ENCODE measurements around the gene ADAMTSL5.

The ADAMTSL5 gene

DNA sequence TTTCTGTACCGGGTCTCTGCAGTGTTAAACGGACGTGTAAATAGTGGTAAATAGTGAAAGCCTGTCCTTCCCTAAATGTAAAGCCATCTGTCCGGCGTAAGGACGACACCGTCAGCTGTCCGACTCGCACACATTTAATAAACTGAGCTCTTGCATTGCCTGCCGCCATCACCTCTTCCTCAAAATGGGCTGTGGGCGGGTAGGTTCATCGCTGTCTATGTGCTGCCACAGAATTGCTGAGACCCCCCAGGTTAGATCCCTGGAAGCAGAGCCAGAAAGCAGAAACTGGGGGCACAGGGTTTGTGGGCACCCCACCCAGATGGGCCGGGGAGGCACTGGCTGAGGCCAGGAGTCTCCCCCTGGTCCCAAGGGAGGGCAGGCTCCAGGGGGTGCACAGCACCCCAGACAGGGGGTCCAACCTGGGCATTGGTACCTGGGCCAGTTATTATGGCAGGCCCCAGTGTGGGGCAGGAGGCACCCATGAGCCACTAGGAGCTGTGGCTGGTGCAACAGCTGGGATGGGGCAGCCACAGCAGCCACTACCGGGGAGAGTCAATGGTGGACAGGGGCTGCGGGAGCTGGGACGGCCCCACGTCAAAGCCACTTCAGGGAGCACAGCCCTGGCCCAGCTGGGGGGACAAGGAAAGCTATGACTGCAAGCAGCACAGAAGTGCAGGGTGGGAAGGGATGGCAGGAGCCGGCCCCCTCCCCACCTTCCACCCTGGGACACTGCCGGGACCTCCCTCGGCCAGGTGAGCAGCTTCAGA is 39.6 kb downstream of the ADAMTSL5 start:
- Mint-ChIP-seq H3K4me3 (no peak overlapping the region), H3K27me3 (no peaks in the 10 kb centered on the region), H3K9me3 (ENCODE audit: low read depth) (no peaks in the 10 kb centered on the region), H3K27ac (no peak overlapping the region), H3K36me3 (no peaks in the 10 kb centered on the region), H3K4me1 (ENCODE audit: low read depth) (peaks cover 15% of the 10 kb centered on the region)

DNA sequence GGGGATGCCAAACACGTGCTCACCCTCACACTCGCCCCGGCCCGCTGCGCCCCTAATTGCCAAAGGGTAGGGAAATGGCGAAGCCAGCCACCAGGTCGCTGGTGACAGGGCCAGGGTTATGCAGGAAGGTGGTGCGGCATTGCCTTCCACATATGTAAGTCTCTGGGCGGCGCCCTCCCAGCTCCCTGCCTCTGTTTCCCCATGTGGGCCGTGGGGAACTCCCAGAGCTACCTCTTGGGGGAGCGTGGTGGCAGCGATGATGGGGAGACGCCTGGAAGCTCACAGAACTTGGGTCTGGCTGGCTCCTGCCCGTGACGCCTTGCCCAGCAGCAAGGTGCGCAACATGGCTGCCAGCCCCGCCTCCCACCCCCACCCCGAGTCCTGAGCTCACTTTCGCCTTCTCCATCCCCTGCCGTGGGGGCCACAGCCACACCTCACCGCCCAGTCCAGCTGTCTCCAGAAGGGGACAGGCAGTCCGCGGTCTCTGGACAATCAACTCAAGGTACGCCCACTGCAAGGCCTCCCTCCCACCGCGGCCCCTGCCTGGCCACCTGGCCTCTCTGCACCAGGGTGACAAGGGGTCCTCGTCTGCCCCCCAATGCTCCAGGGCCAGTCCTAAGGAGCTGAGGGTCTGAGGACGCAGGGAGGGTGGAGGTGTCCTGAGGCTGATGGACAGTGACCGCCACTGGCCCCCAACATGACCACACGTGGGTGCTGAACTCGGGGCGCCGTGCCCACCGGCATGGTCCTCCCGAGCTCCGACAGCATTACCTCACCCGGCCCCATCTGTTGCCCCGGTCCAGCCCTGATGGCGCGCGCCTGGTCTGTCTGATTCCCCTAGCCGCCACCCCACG is 40.4 kb downstream of the ADAMTSL5 start:
- H3K27me3 Mint-ChIP-seq, result no peaks in the 10 kb centered on the region
- no peaks in the 10 kb centered on the region for H3K9me3 Mint-ChIP-seq (ENCODE audit: low read depth)
- H3K4me1 Mint-ChIP-seq (ENCODE audit: low read depth), result peaks cover 14% of the 10 kb centered on the region
- H3K4me3 Mint-ChIP-seq, result no peak overlapping the region
- H3K27ac Mint-ChIP-seq, result no peak overlapping the region
- H3K36me3 Mint-ChIP-seq, result no peaks in the 10 kb centered on the region

DNA sequence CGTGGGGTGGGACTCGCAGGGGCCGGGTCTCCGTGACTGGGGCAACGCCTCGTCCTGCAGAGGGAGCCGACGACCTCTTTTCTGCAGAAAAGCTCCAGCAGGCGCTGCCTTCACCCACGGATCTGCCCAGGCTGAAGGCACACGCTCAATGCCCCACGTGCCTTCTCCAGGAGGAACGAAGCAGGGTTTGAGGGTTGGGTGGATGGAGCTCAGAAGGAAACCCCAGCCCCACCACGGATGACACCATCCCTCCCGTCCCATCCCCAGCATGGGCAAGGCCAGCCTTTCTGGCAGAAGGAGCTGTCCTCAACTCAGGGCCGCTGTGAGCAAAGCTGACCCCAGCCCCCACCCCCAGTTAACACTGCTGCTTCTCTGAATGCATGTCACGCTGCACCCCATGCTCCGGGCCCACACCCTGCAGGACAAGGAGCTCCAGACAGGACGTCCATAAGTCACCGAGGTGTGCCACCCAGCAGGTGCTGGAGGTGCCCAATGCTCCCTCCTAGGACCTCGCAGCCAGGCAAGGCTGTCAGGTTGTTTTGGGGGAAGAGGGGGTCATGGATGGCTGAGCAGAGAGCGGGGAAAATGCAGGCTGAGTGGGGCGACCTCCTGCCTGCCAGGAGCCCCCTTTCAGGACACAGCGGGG is 41.2 kb downstream of the ADAMTSL5 start:
- H3K36me3 Mint-ChIP-seq, result no peaks in the 10 kb centered on the region
- no peak overlapping the region for H3K4me3 Mint-ChIP-seq
- H3K27me3 Mint-ChIP-seq, result no peaks in the 10 kb centered on the region
- H3K27ac Mint-ChIP-seq, result no peak overlapping the region
- H3K9me3 Mint-ChIP-seq (ENCODE audit: low read depth), result no peaks in the 10 kb centered on the region
- H3K4me1 Mint-ChIP-seq (ENCODE audit: low read depth), result peaks cover 10% of the 10 kb centered on the region

DNA sequence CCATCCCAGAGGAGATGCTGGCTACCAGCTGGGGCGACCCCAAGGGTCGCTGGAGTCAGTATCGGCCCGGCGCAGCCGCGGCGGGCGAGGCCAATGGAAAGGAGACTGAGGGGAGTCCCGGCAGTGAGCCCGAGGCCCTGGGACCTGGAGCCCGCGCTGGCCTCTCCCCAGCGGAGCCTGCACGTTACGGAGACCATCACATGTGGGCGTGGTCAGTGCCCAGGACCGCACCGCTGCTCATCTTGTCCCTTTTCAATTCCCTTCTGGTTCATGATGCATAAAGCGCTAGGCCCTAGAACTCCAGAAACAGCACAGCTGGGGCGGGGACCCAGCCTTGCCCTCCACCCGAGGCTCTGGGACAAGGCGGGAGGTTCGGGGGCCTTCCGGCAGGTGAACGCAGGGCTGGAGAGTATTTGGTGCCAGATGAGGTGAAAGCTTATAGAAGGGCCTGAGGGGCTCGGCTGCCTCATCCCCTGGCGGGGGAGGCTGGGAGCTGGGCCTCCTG is 41.8 kb downstream of the ADAMTSL5 start:
- peak overlapping the region; percentile 59 for H3K4me3 Mint-ChIP-seq
- H3K9me3 Mint-ChIP-seq (ENCODE audit: low read depth), result no peaks in the 10 kb centered on the region
- no peaks in the 10 kb centered on the region for H3K36me3 Mint-ChIP-seq
- H3K27me3 Mint-ChIP-seq, result no peaks in the 10 kb centered on the region
- peaks cover 10% of the 10 kb centered on the region for H3K4me1 Mint-ChIP-seq (ENCODE audit: low read depth)
- H3K27ac Mint-ChIP-seq, result no peak overlapping the region

DNA sequence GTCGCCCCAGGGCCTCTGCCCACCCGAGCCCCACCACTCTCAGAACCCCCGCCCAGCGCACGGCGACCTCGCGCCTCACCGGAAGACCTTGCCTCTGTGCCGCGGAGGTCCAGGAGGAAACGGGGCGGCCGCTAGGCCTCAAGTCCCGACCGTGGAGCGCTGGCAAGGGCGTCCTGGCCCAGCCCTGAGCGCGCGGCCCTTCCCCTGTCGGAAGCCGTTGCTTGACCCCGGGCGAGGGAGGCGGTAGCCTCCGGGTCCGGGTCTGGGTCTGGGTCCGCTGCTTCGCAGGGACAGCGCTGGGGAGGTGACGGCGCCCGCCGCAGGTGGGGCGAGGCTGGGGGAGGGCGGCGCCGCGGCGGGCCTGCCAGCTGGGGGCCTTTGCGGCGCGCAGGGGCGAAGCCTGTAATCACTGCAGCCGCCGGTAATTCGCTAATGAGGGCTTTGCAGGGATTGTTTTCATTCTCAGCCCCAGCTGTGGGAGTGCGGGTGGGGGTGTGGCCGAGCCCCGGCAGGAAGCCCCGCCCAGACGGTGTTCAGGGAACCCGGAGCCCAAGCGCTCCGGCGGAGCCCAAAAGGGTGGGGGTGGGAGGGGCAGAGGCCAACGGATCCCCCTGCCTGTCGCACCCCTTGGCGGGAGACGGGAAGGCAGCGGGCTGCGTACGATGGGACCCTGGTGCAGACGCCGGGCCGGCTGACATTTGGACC is 42.4 kb downstream of the ADAMTSL5 start:
- H3K36me3 Mint-ChIP-seq, result no peaks in the 10 kb centered on the region
- H3K4me1 Mint-ChIP-seq (ENCODE audit: low read depth), result peaks cover 10% of the 10 kb centered on the region
- no peaks in the 10 kb centered on the region for H3K27me3 Mint-ChIP-seq
- no peak overlapping the region for H3K27ac Mint-ChIP-seq
- H3K9me3 Mint-ChIP-seq (ENCODE audit: low read depth), result no peaks in the 10 kb centered on the region
- peak overlapping the region; percentile 73 for H3K4me3 Mint-ChIP-seq

DNA sequence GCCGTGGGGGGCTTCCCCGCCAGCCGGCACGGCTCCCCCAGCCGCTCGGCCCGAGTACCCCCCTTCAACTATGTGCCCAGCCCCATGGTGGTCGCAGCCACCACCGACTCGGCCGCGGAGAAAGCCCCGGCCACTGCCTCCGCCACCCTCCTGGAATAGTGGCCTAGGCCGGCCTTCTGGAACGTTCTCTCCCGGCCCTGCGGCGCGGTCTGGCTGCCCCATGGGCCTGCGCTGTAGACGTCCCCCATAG is 42.8 kb downstream of the ADAMTSL5 start:
- Mint-ChIP-seq H3K36me3 (no peaks in the 10 kb centered on the region), H3K27me3 (no peaks in the 10 kb centered on the region), H3K4me1 (ENCODE audit: low read depth) (peaks cover 10% of the 10 kb centered on the region), H3K27ac (no peak overlapping the region), H3K4me3 (peak overlapping the region; percentile 73), H3K9me3 (ENCODE audit: low read depth) (no peaks in the 10 kb centered on the region)

DNA sequence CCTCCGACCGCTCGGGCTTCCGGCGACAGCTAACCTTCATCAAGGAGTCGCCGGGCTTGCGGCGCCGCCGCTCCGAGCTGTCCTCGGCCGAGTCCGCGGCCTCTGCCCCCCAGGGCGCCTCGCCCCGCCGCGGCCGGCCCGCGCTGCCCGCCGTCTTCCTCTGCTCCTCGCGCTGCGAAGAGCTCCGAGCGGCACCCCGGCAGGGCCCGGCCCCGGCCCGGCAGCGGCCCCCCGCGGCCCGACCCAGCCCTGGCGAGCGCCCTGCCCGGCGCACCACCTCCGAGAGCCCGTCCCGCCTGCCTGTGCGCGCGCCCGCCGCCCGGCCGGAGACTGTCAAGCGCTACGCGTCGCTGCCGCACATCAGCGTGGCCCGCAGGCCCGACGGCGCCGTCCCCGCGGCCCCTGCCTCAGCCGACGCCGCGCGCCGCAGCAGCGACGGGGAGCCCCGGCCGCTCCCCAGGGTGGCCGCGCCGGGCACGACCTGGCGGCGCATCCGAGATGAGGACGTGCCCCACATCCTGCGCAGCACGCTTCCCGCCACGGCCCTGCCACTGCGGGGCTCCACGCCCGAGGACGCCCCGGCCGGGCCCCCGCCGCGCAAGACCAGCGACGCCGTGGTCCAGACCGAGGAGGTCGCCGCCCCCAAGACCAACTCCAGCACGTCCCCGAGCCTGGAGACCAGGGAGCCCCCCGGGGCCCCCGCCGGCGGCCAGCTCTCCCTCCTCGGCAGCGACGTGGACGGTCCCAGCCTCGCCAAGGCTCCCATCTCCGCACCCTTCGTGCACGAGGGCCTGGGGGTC is 43.4 kb downstream of the ADAMTSL5 start:
- Mint-ChIP-seq H3K4me1 (ENCODE audit: low read depth) (peaks cover 10% of the 10 kb centered on the region), H3K9me3 (ENCODE audit: low read depth) (no peaks in the 10 kb centered on the region), H3K27me3 (no peaks in the 10 kb centered on the region), H3K27ac (no peak overlapping the region), H3K36me3 (no peaks in the 10 kb centered on the region), H3K4me3 (peak overlapping the region; percentile 73)

DNA sequence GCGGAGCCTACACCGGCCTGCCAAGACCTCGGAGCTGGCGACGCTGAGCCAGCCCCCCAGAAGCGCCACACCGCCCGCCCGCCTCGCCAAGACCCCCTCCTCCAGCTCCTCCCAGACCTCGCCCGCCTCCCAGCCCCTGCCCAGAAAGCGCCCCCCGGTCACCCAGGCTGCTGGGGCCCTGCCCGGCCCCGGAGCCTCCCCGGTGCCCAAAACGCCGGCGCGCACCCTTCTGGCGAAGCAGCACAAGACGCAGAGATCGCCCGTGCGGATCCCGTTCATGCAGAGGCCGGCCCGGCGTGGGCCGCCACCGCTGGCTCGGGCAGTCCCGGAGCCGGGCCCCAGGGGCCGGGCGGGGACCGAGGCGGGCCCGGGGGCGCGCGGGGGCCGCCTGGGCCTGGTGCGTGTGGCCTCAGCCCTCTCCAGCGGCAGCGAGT is 44.0 kb downstream of the ADAMTSL5 start:
- Mint-ChIP-seq H3K27me3 (no peaks in the 10 kb centered on the region), H3K4me3 (no peak overlapping the region)

DNA sequence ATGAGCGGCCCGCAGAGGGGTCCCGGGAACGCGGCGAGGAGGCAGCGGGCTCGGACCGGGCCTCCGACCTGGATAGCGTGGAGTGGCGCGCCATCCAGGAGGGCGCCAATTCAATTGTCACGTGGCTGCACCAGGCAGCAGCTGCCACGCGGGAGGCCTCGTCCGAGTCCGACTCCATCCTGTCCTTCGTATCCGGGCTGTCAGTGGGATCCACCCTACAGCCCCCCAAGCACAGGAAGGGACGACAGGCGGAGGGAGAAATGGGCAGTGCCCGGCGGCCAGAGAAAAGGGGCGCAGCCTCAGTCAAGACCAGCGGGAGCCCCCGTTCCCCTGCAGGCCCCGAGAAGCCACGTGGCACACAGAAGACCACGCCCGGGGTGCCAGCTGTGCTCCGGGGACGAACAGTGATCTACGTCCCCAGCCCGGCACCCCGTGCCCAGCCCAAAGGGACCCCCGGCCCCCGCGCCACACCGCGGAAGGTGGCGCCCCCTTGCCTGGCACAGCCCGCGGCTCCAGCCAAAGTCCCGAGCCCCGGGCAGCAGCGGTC is 44.5 kb downstream of the ADAMTSL5 start:
- H3K4me3 Mint-ChIP-seq, result peak overlapping the region; percentile 53
- H3K36me3 Mint-ChIP-seq, result no peaks in the 10 kb centered on the region
- H3K9me3 Mint-ChIP-seq (ENCODE audit: low read depth), result no peaks in the 10 kb centered on the region
- H3K27ac Mint-ChIP-seq, result no peak overlapping the region
- no peaks in the 10 kb centered on the region for H3K27me3 Mint-ChIP-seq
- peaks cover 10% of the 10 kb centered on the region for H3K4me1 Mint-ChIP-seq (ENCODE audit: low read depth)

More for the DNA sequence above, 44.0 kb downstream of the ADAMTSL5 start:
- Mint-ChIP-seq H3K4me1 (ENCODE audit: low read depth) (peaks cover 10% of the 10 kb centered on the region), H3K27ac (no peak overlapping the region), H3K36me3 (no peaks in the 10 kb centered on the region), H3K9me3 (ENCODE audit: low read depth) (no peaks in the 10 kb centered on the region)

DNA sequence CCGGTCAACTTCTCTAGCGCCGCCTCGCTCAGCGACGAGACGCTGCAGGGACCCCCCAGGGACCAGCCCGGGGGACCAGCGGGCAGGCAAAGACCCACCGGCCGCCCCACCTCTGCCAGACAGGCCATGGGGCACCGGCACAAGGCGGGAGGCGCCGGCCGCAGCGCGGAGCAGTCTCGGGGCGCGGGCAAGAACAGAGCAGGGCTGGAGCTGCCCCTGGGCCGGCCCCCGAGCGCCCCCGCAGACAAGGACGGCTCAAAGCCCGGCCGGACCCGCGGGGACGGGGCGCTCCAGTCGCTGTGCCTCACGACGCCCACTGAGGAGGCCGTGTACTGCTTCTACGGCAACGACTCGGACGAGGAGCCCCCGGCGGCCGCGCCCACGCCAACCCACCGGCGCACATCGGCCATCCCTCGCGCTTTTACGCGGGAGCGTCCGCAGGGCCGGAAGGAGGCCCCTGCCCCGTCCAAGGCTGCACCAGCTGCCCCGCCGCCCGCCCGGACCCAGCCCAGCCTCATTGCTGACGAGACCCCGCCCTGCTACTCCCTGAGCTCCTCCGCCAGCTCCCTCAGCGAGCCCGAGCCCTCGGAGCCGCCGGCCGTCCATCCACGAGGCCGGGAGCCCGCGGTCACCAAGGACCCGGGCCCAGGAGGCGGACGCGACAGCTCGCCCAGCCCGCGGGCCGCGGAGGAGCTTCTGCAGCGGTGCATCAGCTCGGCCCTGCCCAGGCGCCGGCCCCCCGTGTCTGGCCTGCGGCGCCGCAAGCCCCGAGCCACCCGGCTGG is 45.1 kb downstream of the ADAMTSL5 start:
- Mint-ChIP-seq H3K9me3 (ENCODE audit: low read depth) (no peaks in the 10 kb centered on the region), H3K36me3 (no peaks in the 10 kb centered on the region), H3K27me3 (no peaks in the 10 kb centered on the region), H3K4me1 (ENCODE audit: low read depth) (peaks cover 7% of the 10 kb centered on the region), H3K4me3 (no peak overlapping the region), H3K27ac (no peak overlapping the region)

DNA sequence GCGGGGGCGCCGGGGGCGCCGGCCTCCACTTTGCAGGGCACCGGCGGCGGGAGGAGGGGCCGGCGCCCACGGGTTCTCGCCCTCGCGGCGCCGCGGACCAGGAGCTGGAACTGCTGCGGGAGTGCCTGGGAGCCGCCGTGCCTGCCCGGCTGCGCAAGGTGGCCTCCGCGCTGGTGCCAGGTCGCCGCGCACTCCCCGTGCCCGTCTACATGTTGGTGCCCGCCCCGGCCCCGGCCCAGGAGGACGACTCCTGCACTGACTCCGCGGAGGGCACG is 45.7 kb downstream of the ADAMTSL5 start:
- Mint-ChIP-seq H3K4me1 (ENCODE audit: low read depth) (peaks cover 7% of the 10 kb centered on the region), H3K27me3 (no peaks in the 10 kb centered on the region), H3K4me3 (no peak overlapping the region), H3K9me3 (ENCODE audit: low read depth) (no peaks in the 10 kb centered on the region), H3K27ac (no peak overlapping the region), H3K36me3 (no peaks in the 10 kb centered on the region)

DNA sequence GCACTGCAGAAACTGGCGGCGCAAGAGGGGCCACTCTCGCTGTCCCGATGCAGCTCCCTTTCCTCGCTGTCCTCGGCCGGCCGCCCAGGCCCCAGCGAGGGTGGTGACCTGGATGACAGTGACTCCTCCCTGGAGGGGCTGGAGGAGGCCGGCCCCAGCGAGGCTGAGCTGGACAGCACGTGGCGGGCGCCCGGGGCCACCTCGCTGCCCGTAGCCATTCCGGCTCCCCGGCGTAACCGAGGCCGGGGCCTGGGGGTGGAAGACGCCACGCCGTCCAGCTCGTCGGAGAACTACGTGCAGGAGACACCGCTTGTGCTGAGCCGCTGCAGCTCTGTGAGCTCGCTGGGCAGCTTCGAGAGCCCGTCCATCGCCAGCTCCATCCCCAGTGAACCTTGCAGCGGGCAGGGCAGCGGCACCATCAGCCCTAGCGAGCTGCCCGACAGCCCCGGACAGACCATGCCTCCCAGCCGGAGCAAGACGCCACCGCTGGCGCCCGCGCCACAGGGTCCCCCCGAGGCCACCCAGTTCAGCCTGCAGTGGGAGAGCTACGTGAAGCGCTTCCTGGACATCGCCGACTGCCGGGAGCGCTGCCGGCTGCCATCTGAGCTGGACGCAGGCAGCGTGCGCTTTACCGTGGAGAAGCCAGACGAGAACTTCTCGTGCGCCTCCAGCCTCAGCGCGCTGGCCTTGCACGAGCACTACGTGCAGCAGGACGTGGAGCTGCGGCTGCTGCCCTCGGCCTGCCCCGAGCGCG is 46.2 kb downstream of the ADAMTSL5 start:
- Mint-ChIP-seq H3K4me3 (no peak overlapping the region), H3K9me3 (ENCODE audit: low read depth) (no peaks in the 10 kb centered on the region), H3K27me3 (no peaks in the 10 kb centered on the region), H3K27ac (no peak overlapping the region), H3K4me1 (ENCODE audit: low read depth) (peaks cover 4% of the 10 kb centered on the region), H3K36me3 (no peaks in the 10 kb centered on the region)

DNA sequence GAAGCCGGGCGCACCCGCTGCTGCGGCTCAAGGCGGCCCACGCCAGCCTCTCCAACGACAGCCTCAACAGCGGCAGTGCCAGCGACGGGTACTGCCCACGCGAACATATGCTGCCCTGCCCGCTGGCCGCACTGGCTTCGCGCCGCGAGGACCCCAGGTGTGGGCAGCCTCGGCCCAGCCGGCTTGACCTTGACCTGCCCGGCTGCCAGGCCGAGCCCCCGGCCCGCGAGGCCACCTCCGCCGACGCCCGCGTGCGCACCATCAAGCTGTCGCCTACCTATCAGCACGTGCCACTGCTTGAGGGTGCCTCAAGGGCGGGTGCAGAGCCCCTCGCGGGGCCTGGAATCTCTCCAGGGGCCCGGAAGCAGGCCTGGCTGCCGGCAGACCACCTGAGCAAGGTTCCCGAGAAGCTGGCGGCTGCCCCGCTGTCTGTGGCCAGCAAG is 46.8 kb downstream of the ADAMTSL5 start:
- no peaks in the 10 kb centered on the region for H3K36me3 Mint-ChIP-seq
- no peak overlapping the region for H3K4me3 Mint-ChIP-seq
- no peaks in the 10 kb centered on the region for H3K27me3 Mint-ChIP-seq
- peaks cover 2% of the 10 kb centered on the region for H3K4me1 Mint-ChIP-seq (ENCODE audit: low read depth)
- no peak overlapping the region for H3K27ac Mint-ChIP-seq
- no peaks in the 10 kb centered on the region for H3K9me3 Mint-ChIP-seq (ENCODE audit: low read depth)
